ENCODE results near the gene AP2B1. TPM values are rescaled to one million over a fixed set of nuclear protein-coding genes. Genes with fewer than 3 reads are reported as not detected.
A peak's percentile ranks its signal among the peaks of the same experiment; 100 is the strongest.

Gene AP2B1
- total RNA-seq = 100 to 1,000 TPM in 1 of 5 donors, 10 to 100 TPM in 4; 45.5 to 171 (median 71.0) TPM
- polyA plus RNA-seq = 10 to 100 TPM; 21.6 to 34.1 (median 32.1) TPM
- long read RNA-seq, donor 1, partial matches to known transcripts = 0 of 1 reads
- long read RNA-seq, donor 1, other reads (novel, unspliced or antisense) = 0 of 1 reads
- long read RNA-seq, donor 2, partial matches to known transcripts = 0 of 3 reads
- long read RNA-seq, donor 2, other reads (novel, unspliced or antisense) = 0 of 3 reads
- long read RNA-seq, donor 3, full-length matches to known transcripts = 2 of 2 reads
- long read RNA-seq, donor 3, partial matches to known transcripts = 0 of 2 reads
- long read RNA-seq, donor 3, other reads (novel, unspliced or antisense) = 0 of 2 reads
- long read RNA-seq, donor 4 = 0 reads
- long read RNA-seq, donor 5, full-length matches to known transcripts = 2 of 8 reads
- long read RNA-seq, donor 5, partial matches to known transcripts = 6 of 8 reads
- long read RNA-seq, donor 5, other reads (novel, unspliced or antisense) = 0 of 8 reads
- long read RNA-seq, donor 6, full-length matches to known transcripts = 4 of 4 reads
- long read RNA-seq, donor 6, partial matches to known transcripts = 0 of 4 reads
- long read RNA-seq, donor 6, other reads (novel, unspliced or antisense) = 0 of 4 reads
- long read RNA-seq, donor 7, partial matches to known transcripts = 5 of 5 reads
- long read RNA-seq, donor 7, other reads (novel, unspliced or antisense) = 0 of 5 reads
- long read RNA-seq, donor 8, full-length matches to known transcripts = 3 of 13 reads
- long read RNA-seq, donor 8, partial matches to known transcripts = 10 of 13 reads
- long read RNA-seq, donor 8, other reads (novel, unspliced or antisense) = 0 of 13 reads
- long read RNA-seq, donor 9, partial matches to known transcripts = 12 of 13 reads
- long read RNA-seq, donor 9, other reads (novel, unspliced or antisense) = 0 of 13 reads
- long read RNA-seq, donor 10 = 0 reads

GRCh38 chr17:35587074-35587961, at the start of gene AP2B1:
TSS of gene AP2B1 (plus strand) at chr17:35587322. CDS start at chr17:35594031, 6,709 bp downstream.
- no peaks in the 10 kb centered on the region for H3K9me3 ChIP-seq
- WGBS, 5 donors = 0 to 1% (median 0%) methylated on average over 39 to 50 of the region's 50 CpGs
- intact Hi-C loops (cut with DNase I; ENCODE audit: low total_unique reads) = no loop called here
- no peaks in the 10 kb centered on the region for H3K27me3 ChIP-seq
- peak within 1 kb of the TSS; percentile 64 to 91 (median 72) for H3K4me3 ChIP-seq
- peak; percentile 94 to 99 for DNase-seq
- TF ChIP-seq EP300 (IDR thresholded peaks at IDR 0.05) (no peak), POLR2A (IDR thresholded peaks at IDR 0.05) (peak in 2 of 4 donors; percentile 39 to 55), POLR2AphosphoS5 (IDR thresholded peaks at IDR 0.05) (peak; percentile 88 to 97 (median 92)), CTCF (IDR thresholded peaks at IDR 0.05) (peak in 1 of 7 experiments; percentile 15)
- H3K4me1 ChIP-seq = peaks cover 9 to 50% (median 36%) of the 10 kb centered on the region in 4 donors
- peak within 1 kb of the TSS; percentile 87 to 98 (median 95) for H3K27ac ChIP-seq
- H3K36me3 ChIP-seq = peaks cover 0 to 3% (median 0%) of the 10 kb centered on the region in 4 donors

DNA sequence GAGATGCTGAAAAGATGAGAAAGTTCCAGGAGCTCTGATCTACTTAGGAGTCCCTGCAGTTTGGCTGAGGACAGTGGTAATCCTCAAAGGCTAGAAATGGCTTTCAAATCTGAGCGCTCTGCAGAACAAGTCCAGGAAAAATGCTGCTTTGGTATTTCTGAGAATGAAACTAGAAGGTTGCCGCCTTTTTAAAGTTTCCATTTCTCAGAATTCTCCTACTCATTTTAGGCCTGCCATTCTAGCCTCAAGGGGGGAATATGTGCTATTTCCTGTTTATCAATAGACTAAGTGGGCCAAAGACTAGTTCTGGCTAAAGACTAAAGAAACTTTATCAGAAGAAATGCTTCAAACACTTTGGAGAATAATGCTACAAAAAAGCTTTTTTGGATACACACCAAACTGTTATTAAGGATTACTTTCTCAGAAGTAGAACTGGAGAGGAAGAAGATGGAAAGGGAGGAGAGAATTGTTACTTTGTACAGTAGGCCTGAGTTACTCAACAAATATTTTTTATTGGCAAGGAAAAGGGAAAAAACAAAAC, 49.5 kb upstream of the AP2B1 start, which contains the start of gene SLFN12L:
Gene SLFN12L, minus strand, starts transcription at position 78 of the 541 bp plus-strand sequence. CDS start 15,314 bp downstream, outside the sequence.
- H3K36me3 ChIP-seq = no peaks in the 10 kb centered on the region
- peak in 1 of 2 donors; percentile 76 for DNase-seq
- H3K4me1 ChIP-seq = peaks cover 16 to 43% (median 30%) of the 10 kb centered on the region in 4 donors
- intact Hi-C loops (cut with DNase I; ENCODE audit: low total_unique reads) = loop anchor here (5.0 kb wide), 1 partner anchor 225 kb away; no protein-coding TSS in a partner anchor
- H3K9me3 ChIP-seq = no peaks in the 10 kb centered on the region
- no peaks in the 10 kb centered on the region for H3K27me3 ChIP-seq
- peak within 1 kb of the TSS in 4 of 5 donors; percentile 27 to 84 (median 70) for H3K27ac ChIP-seq
- 22 to 39% (median 31%) methylated on average over 2 of the region's 2 CpGs for WGBS, 5 donors
- no peak for TF ChIP-seq POLR2A (IDR thresholded peaks at IDR 0.05)
- TF ChIP-seq POLR2AphosphoS5 (IDR thresholded peaks at IDR 0.05) = no peak
- no peak for TF ChIP-seq CTCF (IDR thresholded peaks at IDR 0.05)
- TF ChIP-seq EP300 (IDR thresholded peaks at IDR 0.05) = no peak
- peak within 1 kb of the TSS in 2 of 4 donors; percentile 18 to 19 for H3K4me3 ChIP-seq

- 37 to 50% (median 42%) methylated on average over 5 of the region's 5 CpGs for WGBS, 5 donors
- Histone ChIP-seq H3K27ac (peak overlapping the region in 3 of 5 donors; percentile 66 to 86 (median 73)), H3K36me3 (no peaks in the 10 kb centered on the region), H3K9me3 (no peaks in the 10 kb centered on the region), H3K27me3 (no peaks in the 10 kb centered on the region), H3K4me1 (peaks cover 10 to 40% (median 27%) of the 10 kb centered on the region in 4 donors), H3K4me3 (peak overlapping the region in 1 of 4 donors; percentile 1)
- intact Hi-C loops (cut with DNase I; ENCODE audit: low total_unique reads) = loop anchor here (5.0 kb wide), 1 partner anchor 227 kb away; no protein-coding TSS in a partner anchor
- DNase-seq = no peak
- TF ChIP-seq POLR2AphosphoS5 (IDR thresholded peaks at IDR 0.05) = no peak
- no peak for TF ChIP-seq CTCF (IDR thresholded peaks at IDR 0.05)
- no peak for TF ChIP-seq EP300 (IDR thresholded peaks at IDR 0.05)
- TF ChIP-seq POLR2A (IDR thresholded peaks at IDR 0.05) = no peak
Observed at GRCh38 chr17:35539659-35540026, 47.5 kb upstream of the AP2B1 start.

All from stomach (tissue), 19 donors.